Measurements from ENCODE around the gene NMU.

DNA sequence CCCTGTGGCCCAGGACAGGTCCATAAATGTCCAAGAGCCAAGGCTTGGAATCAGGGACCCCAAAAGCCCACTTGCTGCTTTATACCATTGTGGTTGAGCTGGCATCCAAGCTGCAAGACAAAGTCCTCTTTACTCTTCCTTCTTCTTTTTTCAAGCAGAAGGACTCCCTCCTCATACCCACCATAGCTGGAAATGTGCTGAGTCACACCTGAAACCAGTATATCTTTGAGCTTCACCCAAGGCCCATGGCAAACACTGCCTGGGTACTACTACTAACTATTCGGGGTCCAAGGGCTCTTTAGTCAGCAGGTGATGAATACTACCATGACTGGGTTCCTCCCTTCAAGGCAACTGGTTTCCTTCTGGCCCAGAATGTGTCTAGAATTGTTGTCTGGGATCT is 37.3 kb upstream of the NMU start:
- TF ChIP-seq, protein P1, sequence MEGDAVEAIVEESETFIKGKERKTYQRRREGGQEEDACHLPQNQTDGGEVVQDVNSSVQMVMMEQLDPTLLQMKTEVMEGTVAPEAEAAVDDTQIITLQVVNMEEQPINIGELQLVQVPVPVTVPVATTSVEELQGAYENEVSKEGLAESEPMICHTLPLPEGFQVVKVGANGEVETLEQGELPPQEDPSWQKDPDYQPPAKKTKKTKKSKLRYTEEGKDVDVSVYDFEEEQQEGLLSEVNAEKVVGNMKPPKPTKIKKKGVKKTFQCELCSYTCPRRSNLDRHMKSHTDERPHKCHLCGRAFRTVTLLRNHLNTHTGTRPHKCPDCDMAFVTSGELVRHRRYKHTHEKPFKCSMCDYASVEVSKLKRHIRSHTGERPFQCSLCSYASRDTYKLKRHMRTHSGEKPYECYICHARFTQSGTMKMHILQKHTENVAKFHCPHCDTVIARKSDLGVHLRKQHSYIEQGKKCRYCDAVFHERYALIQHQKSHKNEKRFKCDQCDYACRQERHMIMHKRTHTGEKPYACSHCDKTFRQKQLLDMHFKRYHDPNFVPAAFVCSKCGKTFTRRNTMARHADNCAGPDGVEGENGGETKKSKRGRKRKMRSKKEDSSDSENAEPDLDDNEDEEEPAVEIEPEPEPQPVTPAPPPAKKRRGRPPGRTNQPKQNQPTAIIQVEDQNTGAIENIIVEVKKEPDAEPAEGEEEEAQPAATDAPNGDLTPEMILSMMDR (IDR thresholded peaks at IDR 0.05; ENCODE audit: low read length), result no peak
- TF ChIP-seq EZH2phosphoT487 (IDR thresholded peaks at IDR 0.05; ENCODE audit: low read length), result no peak

All from MM.1S (cell line).